GOT3 (cell line): ENCODE measurements around the gene MCAM.

Source experiments
- DNase-seq: peaks from one replicate; lab custom pipeline; 2025; ENCODE audit warnings: mixed read lengths; lab: John Stamatoyannopoulos, UW

Gene MCAM

GRCh38 chr11:119344291-119345010 is 27.5 kb upstream of the MCAM start:
- no peak for DNase-seq

GRCh38 chr11:119343726-119344125 is 26.8 kb upstream of the MCAM start:
- DNase-seq, result no peak

- DNase-seq, result no peak
Measured at GRCh38 chr11:119342362-119343130, 25.6 kb upstream of the MCAM start.

GRCh38 chr11:119342023-119342300 is 25.0 kb upstream of the MCAM start:
- DNase-seq, result no peak

GRCh38 chr11:119341222-119342022 is 24.5 kb upstream of the MCAM start:
- no peak for DNase-seq

GRCh38 chr11:119340335-119341221 is 23.6 kb upstream of the MCAM start, which contains the start of gene C1QTNF5:
Gene C1QTNF5, minus strand, starts transcription at chr11:119340883. Its CDS starts 486 bp downstream, at chr11:119340397.
- no peak for DNase-seq

- no peak for DNase-seq
Measured at GRCh38 chr11:119339589-119340334, 22.8 kb upstream of the MCAM start.

- no peak for DNase-seq
Measured at GRCh38 chr11:119338965-119339588, 22.1 kb upstream of the MCAM start.

GRCh38 chr11:119338318-119338890 is 21.5 kb upstream of the MCAM start:
- DNase-seq, result no peak

GRCh38 chr11:119337581-119338317 is 20.8 kb upstream of the MCAM start:
- DNase-seq, result no peak

GRCh38 chr11:119336744-119337469 is 20.0 kb upstream of the MCAM start:
- DNase-seq, result no peak

- DNase-seq, result no peak
Measured at GRCh38 chr11:119335655-119336543, 19.0 kb upstream of the MCAM start.

GRCh38 chr11:119335091-119335654 is 18.2 kb upstream of the MCAM start:
- DNase-seq, result no peak

GRCh38 chr11:119334174-119334930 is 17.4 kb upstream of the MCAM start, which contains the start of gene RNF26:
Gene RNF26, plus strand, starts transcription at chr11:119334527. Its CDS starts 596 bp downstream, at chr11:119335123.
- peak; percentile 63 for DNase-seq

GRCh38 chr11:119332111-119332765 is 15.3 kb upstream of the MCAM start:
- no peak for DNase-seq

- no peak for DNase-seq
Measured at GRCh38 chr11:119330237-119330636, 13.3 kb upstream of the MCAM start.
